HS-27A (cell line): Measurements from ENCODE around the gene TMBIM1.

Experiments used
- DNase-seq: peaks from one replicate; pipeline ENCODE4 v3.0.0-alpha.2; 2012; ENCODE audit warnings: low read depth, missing footprints

TMBIM1 gene, protein sequence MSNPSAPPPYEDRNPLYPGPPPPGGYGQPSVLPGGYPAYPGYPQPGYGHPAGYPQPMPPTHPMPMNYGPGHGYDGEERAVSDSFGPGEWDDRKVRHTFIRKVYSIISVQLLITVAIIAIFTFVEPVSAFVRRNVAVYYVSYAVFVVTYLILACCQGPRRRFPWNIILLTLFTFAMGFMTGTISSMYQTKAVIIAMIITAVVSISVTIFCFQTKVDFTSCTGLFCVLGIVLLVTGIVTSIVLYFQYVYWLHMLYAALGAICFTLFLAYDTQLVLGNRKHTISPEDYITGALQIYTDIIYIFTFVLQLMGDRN

DNA sequence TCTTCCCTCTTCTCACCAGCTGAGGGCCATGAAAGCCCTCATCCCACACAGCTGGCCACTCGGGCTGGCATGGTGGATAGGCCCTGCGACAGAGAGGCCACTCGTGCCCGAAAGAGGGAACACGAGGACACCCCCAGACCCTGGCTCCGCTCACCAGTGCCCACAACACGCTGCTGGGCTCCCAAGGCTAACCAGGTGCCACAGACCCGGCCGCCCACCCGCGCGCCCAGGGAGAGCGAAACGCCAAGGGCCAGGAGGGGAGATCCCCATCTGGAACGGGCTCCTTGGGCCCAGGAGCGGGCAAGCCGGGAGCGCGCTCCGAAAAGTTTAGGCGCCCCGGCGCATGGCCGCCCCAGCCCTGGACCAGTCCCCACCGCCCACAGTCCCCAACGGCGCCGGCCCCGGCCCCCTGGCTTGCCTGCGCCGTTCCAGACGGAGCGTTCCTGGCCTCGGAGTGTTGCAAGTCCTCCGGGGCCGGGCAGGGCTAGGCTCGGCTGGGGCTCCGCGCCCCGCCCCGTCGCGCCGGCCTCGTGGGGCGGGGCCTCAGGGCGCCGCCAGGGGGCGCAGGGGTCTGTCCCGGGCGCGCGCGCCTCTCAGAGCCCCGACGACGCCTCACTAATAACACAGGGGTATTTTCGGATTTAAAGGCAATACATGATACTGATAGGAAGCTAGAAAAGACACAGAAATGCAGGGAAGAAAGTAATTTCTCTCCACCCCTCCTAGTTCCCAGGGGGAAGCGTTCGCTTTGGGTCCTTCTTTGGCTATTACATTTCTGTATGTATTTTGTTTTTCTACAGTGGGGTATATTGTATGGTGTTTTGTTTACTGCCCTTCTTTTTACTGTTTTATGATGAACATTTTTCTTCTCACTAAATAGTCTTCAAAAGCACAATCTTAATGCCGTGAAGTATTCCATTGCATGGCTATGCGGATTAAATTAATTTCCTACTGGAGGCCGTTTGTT is at the start of gene TMBIM1:
TSS of gene TMBIM1 (minus strand) at position 456 of the 967 bp plus-strand sequence. CDS start 10,362 bp downstream, outside the sequence.
- no peak for DNase-seq

DNA sequence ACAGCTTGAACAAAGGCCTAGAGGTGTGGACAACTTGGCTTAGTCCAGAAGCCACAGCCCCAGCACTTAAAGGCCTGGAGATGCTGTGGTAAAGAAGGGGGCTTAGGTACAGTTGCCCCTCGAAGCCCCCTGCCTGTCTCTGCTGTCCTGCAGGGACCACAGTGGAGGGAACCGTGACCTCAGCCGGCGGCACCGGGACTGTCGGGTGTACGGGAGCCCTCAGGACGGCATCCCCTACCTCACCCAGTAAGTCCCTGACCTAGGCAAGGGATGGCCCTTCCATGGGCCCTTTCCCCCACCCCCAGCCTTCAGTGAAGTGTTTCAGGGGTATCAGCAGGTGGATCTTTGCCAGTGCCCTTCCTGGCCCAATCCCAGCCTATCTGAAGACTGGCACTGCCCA is 49.1 kb upstream of the TMBIM1 start:
- no peak for DNase-seq

DNA sequence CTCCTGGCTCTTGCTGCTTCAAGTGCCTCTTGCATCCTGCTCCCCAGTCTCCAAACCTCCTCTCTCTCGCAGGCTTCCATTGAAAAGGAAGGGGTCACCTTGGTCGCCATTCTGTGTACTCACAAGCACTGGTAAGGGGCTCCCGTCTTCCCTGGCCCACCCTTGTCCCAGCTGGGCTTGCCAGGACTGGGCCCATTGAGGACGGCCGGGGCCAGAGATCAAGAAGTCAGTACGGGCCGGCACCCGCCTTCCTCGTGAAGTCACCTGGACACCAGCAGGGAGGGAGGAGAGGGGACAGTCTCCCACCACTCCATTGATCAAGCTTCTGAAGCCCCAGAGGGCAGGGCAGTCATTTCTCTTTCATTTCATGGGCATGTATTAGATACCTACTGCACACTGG is 48.4 kb upstream of the TMBIM1 start:
- DNase-seq = no peak

DNA sequence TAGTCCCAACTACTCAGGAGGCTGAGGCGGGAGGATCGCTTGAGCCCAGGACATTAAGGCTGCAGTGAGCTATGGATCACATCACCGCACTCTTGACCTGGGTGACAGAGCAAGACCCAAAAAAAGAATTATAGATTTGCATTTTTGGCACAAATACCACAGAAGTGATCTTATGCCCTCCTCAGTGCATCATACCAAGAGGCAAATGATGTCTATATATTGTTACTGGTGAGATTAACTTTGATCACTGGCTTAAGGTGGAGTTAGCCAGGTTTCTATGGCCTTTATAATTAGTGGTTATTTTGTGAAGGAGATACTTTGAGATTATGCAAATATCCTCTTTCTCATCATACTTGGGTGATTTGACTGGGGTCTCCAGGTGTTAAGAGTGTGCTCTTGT is 42.2 kb upstream of the TMBIM1 start:
- DNase-seq = no peak

DNA sequence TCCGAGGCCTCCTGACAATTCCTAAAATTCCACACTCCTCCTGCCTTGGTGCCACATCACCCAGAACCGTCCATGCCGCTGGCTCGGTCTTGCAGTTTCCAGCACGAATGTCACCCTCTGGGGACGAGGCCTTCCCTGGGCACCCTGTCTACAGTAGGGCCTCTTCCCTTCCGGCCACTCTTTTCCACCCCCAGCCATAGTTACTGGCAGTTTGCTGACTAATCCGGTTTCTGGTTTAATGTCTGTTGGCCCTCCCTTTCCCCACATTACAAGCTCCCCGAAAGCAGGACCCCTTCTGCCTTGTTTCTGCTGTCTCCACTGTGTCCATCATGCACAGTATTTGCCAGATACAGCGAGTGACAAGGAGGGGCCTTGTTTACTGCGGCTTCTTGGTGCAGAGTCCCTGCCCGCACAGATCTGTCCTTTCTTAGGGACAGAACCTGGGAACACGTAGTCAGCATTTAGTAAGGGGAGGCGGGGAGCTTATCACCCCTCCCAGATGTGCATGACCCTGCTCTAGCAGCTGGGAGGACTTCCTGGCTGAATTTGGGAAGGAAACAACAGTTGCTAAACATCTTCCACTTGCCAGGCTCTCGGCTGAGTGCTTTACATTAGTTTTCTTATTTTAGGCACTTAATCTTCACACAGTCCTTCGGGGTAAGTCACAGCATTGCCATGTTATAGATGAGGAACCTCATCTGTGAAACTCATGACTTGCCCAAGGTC is 40.8 kb upstream of the TMBIM1 start:
- no peak for DNase-seq

DNA sequence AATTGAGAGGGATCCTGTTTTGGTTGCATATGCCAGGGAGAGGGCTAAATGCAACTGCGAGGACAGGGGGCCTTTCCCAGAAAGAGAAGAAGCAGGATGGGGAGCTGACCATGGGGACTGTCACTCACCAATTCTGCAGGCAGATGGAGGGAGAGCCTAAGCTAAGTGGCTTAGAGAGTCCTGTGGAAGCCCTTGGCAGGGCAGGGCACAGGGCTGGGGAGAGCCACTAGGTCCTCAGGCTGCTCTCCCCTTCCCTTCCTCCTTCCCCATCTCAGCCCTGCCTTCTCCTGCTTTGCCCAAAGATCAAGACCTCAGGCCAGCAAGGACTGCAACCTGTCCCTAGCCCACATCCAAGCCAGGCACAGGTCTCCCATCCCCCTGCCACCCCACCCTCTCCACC is 40.0 kb upstream of the TMBIM1 start:
- no peak for DNase-seq

DNA sequence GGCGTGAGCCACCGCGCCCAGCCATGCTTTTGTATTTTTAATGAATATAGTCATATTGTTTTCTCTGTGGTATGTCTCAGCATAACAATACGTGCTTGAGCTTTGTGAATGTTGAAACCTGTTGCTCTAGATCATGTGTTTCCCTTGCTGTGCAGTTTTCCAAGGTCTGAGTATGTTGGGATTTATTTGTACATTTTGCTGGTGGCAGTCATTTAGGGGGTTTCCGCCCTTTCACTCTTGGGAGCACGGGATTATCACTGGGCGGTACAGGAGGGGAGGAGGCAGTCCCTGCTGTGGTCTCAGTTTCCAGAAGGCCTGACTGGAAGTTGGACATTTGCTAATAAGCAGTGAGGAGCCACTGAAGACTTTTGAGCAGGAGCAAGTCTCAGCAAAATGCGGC is 39.4 kb upstream of the TMBIM1 start:
- DNase-seq = no peak

DNA sequence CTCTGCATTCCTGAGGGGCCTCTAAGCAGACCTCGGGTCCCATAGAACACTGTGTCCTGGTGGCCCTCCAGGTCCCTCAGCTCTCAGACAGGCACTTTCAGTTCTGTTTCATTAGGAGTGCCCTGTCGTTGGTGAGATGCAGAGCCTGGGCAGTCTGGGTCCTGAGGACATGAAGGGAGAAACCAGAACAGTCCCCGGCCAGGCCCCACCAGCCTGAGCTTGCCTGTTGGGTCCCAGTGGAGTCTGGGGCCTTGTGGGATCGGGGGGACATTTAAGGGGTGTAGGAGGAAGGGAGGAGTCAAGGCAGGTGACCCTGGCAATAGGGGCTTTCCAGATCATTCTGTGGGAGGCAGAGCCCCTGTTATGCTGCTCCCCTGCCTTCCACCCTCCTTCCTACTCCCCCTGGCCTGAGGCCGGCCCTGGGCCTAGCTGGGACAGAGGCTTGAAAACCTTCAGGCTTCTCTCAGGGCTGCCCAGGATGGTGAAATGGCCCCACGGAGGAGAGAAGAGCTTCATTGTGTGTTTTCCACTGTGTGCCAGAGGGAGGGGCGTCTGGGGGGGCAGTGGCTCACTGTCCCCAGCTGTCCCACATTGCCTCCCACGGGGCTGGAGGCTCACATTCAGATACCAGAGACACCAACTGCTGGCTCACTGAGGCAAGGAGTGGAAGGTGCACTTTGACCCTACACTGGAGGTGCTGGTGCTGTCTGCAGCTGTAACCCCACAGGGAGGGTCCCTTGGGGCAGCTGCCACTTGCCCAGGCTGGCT is 37.7 kb upstream of the TMBIM1 start:
- no peak for DNase-seq

DNA sequence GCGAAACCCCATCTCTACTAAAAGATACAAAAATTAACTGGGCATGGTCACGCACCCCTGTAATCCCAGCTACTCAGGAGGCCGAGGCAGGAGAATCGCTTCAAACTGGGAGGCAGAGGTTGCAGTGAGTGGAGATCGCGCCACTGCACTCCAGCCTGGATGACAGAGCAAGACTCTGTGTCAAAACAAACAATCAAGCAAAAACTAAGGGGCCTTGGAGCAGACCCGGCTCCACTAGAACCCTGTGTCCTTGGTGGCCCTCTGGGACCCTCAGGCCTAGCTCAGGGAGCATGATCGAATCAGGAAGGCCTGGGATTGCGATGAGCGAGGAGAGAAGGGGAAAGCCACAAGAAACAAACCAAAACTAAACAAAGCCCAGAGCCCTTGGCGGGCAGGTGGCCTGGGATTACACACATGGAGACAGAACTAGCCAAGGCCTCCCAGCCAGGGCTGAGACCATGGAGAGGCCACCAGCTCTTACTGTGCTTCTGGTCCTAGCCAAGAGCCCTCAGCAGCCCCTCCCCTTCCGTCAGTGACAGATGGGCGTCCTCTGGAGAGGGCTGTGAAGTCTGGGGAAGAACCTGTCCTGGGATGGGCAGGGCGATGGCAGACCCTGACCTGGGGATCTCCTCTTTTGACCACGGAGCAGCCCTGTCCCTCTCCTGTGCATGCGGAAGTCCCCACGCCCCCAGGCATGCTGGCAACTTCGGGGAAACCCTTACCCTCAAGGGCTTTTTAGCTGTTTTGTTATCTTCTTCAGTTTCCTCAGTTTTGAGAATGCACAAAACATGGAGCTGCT is 36.9 kb upstream of the TMBIM1 start:
- DNase-seq = no peak

DNA sequence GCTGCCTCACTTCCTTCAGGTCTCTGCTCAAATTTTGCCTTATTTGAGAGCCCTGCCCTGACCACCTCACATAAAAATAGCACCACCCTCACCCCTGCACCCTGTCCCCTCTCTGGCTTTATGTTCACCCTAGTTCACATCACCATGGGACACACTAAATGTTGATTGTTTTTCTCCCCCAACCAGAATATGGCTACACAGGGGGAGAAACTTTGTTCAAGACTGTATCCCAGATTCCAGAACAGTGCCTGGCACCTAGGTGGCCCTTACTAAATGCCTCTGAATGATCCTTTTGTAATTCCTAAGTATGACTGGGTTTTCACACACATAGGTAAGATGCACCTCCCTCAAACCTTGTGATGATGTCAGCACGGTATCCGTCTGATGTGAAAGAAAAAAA is 36.0 kb upstream of the TMBIM1 start:
- no peak for DNase-seq

DNA sequence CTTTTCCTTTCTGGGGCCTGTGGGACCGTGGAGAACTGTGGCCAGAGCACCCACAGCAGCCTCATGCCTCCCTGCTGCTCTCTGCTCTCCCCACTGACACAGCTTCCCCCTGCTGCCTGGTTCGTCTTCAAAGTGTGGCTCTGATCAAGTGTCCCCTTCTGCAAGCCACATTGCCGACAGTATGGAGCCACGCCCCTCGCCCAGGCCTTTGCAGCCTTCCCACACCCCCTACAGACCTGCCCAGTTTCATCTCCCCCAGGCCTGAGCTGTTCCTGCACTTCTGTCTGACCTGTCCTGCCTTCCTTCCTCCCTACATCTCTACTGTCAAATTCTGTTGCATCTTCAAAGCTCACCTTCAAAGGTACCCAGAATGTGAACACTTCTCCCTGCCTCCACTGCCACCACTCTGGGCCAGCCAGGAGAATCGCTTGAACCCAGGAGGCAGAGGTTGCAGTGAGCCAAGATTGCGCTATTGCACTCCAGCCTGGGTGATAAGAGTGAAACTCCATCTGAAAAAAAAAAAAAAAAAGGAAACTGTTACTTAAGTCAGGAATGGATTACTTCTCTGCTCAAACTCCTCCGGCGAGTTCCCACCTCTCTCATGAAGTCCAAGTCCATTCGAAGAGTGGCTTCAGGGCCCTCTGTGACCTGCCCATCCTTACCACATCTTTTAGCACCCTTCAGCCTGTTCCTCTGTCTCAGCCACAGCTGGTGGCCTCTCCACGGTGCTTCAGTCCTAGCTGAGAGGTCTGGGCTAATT is 35.3 kb upstream of the TMBIM1 start:
- no peak for DNase-seq

DNA sequence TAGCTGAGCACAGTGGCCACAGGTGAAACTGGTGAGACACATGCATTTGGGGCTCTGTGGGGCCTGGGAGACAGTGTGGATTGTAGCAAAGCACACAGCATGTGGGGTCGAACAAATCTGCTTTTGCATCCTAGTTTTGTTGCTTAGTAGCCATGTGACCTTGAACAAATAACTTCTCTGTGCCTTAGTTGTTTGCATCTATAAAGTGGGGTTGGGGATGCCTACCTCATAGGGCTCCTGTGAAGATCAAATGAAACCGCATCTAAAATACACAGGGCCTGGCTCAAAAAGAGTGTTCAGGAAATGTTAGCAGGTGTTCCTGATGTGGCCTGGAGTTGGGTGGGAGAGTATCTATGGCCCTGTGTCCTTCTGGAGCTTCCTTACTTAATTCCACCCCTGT is 34.0 kb upstream of the TMBIM1 start:
- DNase-seq = no peak

DNA sequence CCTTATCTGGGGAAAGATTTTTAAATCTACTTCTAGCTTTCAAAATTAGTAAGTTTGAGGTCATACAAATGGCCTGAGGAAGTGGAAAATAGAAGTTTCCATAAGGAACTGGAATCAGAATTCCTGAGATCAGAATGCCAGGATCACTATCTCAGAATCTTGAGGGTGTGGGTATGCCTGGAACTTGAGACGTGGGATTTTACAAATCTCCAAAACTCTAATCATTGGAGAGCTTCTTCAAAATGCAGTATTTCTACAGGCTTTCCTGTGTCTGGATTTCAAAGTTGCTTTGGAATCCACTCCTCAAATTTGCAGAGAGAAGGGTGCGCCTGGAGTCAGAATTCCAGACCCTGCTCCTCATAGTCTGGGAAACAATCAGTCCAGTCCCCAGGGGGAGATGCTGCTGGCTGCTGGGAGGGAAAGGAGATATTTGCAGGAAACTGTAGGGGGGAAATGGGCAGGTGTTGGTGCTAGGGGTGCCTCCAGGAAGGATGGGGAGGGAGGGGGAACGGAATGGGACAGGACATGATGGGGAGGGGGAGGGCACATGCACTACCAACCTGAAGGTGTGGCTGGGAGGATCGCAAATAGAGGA is 33.4 kb upstream of the TMBIM1 start:
- no peak for DNase-seq

DNA sequence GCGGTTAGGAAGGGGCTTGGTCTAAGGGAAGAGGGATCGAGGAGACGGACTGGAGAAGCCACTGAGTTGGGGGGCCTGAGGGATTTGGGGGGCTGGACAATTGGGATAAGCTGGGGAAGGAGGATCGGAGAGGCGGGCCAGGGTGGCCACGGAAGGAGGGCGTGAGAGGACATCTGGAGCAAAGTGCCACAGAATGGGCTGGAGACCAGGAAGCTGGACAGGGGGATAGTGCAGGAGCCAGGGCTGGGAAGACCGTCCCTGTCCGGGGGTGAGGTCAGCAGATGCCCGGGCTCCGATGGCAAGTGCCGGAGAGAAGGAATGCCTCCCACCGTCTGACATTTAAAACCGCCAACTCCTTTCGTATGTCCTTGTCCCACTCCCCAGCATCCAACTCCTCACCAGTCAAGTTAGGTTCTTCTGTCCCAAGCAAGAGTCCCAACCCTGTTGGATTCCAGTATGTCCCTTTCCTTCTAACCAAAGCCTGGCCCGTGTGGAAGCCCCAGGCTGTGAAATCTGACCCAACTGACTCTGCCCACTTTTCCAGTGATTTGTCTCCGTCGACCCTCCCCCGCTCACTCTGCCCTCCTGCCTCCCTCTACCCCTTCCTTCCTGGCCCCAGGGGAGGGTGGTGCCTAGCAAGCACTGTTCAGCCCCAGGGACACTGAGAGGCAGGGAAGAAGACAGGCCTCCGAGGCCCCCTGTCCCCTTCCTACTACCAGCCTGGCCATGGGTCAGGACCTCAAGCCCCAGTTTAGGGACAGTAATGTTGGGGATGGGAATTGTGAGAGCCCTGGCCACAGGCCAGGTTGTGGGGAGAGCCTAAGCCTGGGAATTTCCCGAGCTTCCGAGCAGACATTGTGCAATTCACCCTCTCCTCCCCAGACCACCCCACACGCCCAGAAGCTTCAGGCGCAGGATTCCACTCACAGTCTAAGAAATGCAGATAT is 31.5 kb upstream of the TMBIM1 start:
- DNase-seq = no peak

DNA sequence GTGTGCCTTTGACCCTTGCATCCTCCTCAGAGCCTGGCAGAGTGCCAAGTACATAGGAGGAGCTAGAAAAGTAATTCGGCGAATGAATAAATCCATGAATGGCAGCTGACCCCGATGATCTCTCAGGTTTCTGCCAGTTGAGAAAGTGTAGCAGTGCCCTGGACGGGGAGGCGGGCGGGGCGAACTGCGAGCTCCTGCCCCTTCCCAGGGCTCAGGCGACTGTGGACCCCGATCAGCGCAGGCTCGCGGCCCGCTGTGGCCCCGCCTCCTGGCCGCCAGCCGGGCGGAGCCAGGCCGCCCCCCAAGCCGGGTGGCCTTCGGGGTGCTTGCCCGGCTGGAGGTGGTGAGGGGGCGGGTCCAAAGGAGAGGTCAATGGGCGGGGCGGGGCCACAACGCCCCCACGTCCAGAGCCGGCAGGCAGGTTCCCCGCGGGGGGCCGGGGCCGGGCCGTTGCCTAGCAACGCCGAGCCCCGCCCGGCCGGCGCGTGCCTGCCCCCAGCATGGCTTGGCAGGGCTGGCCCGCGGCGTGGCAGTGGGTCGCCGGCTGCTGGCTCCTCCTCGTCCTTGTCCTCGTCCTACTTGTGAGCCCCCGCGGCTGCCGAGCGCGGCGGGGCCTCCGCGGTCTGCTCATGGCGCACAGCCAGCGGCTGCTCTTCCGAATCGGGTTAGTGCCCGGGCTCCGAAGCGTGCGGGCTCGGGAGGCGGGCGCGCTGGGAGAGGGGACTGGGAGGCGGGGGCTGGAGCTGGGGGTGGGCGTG is 30.6 kb upstream of the TMBIM1 start:
- no peak for DNase-seq

DNA sequence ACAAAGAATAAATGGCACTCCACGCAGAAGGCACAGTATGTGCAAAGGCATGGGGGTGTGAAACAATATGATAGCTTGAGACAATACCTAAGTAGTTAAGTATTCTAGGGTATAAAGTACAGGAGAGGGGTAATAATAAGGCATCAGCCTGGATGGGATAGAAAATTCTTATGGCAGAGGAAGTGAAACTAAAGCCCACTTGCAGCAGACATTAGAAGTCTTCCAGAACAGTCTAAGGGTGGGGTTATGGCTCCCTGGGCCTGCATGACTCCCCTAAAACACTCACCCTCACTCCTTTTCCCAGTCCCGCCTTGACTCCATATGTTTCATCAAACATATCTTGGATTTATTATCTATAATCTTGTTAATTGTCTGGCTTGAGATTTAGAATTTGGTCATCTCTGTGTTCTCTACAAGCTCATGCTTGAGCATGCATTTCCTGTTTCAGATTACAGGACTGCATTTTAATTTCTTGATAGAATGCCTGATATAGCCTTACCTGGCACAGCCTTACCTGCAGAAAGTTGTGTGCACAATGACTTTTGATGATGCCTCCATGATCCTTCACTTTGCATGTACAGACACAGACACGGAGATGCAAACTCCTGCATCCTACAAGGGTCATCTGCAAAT is 28.5 kb upstream of the TMBIM1 start:
- DNase-seq = no peak

DNA sequence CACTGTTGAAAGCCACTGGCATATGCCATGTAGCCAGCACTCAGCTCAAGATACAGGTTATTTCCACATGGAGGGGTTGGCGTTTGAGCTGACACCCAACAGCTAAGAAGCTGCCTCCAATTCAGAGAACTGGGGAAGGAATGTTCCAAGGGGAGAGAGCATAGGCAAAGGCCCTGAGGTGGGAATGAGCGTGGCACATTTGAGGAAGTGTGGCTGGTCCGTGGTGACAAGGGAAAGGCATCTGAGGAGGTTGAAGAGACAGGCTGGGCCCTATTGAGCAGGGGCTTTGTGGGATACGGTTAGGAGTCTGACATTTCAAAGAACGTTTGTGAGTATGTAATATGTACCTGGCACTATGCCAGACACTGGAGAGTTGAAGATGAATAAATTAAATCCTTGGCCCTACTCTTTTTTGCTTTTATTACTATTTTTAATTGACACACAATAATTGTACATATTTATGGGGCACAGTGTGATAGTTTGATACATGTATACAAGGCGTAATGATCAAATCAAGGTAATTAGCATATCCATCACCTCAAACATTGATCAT is 27.6 kb upstream of the TMBIM1 start:
- no peak for DNase-seq
